HepG2 (cell line): Measurements from ENCODE around the gene NAT10. TPM values are rescaled to one million over a fixed set of nuclear protein-coding genes. Genes with fewer than 3 reads are reported as not detected.

Experiments used
- CHD2 ChIP-seq: IDR thresholded peaks from 2 replicates; pipeline ENCODE4 v1.6.1; 2011; ENCODE audit warnings: low read depth, low read length, improper control_type of control experiment
- CREB1 ChIP-seq, 2 experiments: fragments of 450-650 bp in 1 of 2; IDR thresholded peaks; 2 replicates each; pipeline ENCODE4 v1.6.1; 2016 to 2017; ENCODE audit warnings: control low read depth in 1 of 2, mild to moderate bottlenecking in 1 of 2, missing compliant biosample characterization in 1 of 2, missing genetic modification characterization in 1 of 2
- HNRNPK ChIP-seq: fragments of 200-400 bp; formaldehyde crosslinking; IDR thresholded peaks from 2 replicates; pipeline ENCODE4 v1.6.1; 2018; ENCODE audit warnings: low read length, low read depth, moderate library complexity, mild to moderate bottlenecking; ENCODE audit not compliant: poor library complexity, severe bottlenecking
- KDM4B ChIP-seq: sonication (generic); formaldehyde crosslinking; IDR thresholded peaks from 2 replicates; pipeline ENCODE4 v1.4.0; 2020; ENCODE audit warnings: missing genetic modification reagents
- PAX8 ChIP-seq: sonication (generic); formaldehyde crosslinking; IDR thresholded peaks from 2 replicates; pipeline ENCODE4 v1.8.0; 2022; ENCODE audit warnings: mild to moderate bottlenecking, missing genetic modification reagents, borderline replicate concordance
- PBX3 ChIP-seq: sonication (generic); formaldehyde crosslinking; IDR thresholded peaks from 2 replicates; pipeline ENCODE4 v1.8.1; 2023; ENCODE audit warnings: missing genetic modification reagents, inconsistent platforms, borderline replicate concordance
- RFX3 ChIP-seq: IDR thresholded peaks from 2 replicates; pipeline ENCODE4 v1.6.1; 2016; ENCODE audit warnings: missing biosample characterization, missing genetic modification reagents
- RORA ChIP-seq: sonication (generic); formaldehyde crosslinking; IDR thresholded peaks from 2 replicates; pipeline ENCODE4 v1.5.0; 2020; ENCODE audit warnings: mild to moderate bottlenecking, missing genetic modification reagents, moderate library complexity
- SALL2 ChIP-seq: sonication (generic); formaldehyde crosslinking; IDR thresholded peaks from 2 replicates; pipeline ENCODE4 v1.8.1; 2023; ENCODE audit warnings: mild to moderate bottlenecking, missing genetic modification reagents, inconsistent platforms
- ZBTB39 ChIP-seq: sonication (generic); formaldehyde crosslinking; IDR thresholded peaks from 2 replicates; pipeline ENCODE4 v1.5.0; 2020; ENCODE audit warnings: missing genetic modification reagents
- ZNF407 ChIP-seq: sonication (generic); formaldehyde crosslinking; IDR thresholded peaks from one replicate; pipeline ENCODE4 v1.5.1; 2020; ENCODE audit warnings: mild to moderate bottlenecking, missing genetic modification reagents; ENCODE audit errors: not compliant biosample characterization
- ZNF720 ChIP-seq: sonication (generic); formaldehyde crosslinking; IDR thresholded peaks from 2 replicates; pipeline ENCODE4 v1.4.0; 2020; ENCODE audit warnings: missing genetic modification reagents
- ZNF772 ChIP-seq: sonication (generic); formaldehyde crosslinking; IDR thresholded peaks from 2 replicates; pipeline ENCODE4 v1.5.0; 2020; ENCODE audit warnings: mild to moderate bottlenecking, missing genetic modification reagents
- ZNF800 ChIP-seq: sonication (generic); formaldehyde crosslinking; IDR thresholded peaks from 2 replicates; pipeline ENCODE4 v1.4.0; 2020; ENCODE audit warnings: missing genetic modification reagents
- polyA plus RNA-seq, 8 experiments: library from polyadenylated mRNA; depleted of rRNA in 3 of 8; stranded (reverse) in 7 of 8; unstranded in 1 of 8; fragments of >200 nt; fragmentation: Illumina TruSeq in 4 of 8; extraction: Trizol in 4 of 8; gene quantifications; 2 replicates each; pipeline versions ENCODE4 v1.2.1 to v1.2.3, GENCODE V29; 2011 to 2016; ENCODE audit warnings: low read depth in 4 of 8, missing spikeins in 1 of 8, mixed read lengths in 1 of 8; ENCODE audit not compliant: insufficient read depth in 1 of 8
- total RNA-seq, 5 experiments: library from RNA; depleted of rRNA; stranded (reverse); fragments of >200 nt; fragmentation: Illumina TruSeq; extraction: Trizol; gene quantifications; 2 replicates each; pipeline ENCODE4 v1.2.3, GENCODE V29; 2016; ENCODE audit warnings: low read depth in 1 of 5

Gene NAT10
- total and polyA plus RNA-seq, 2 of the 13 experiments (the other 11 are each of a cell fraction or from before 2014, with no cell fraction given) = 33.9 to 51.9 TPM

GRCh38 chr11:34174412-34175041 is 69.1 kb downstream of the NAT10 start (continued):
- 0 out of 2 replicates have a peak, but pooled peaks have one; percentile 35 for TF ChIP-seq ZNF800 (CRISPR knock-in tag)
- TF ChIP-seq RFX3 (CRISPR knock-in tag) = no peak
- TF ChIP-seq CHD2 = peak; percentile 31; the same call in 1 of the 2 replicates
- TF ChIP-seq SALL2 = 0 out of 2 replicates have a peak, but pooled peaks have one; percentile 43
- TF ChIP-seq HNRNPK = no peak
- TF ChIP-seq CREB1 (IDR thresholded peaks at IDR 0.05) = no peak
- no peak for TF ChIP-seq CREB1 (CRISPR knock-in tag; IDR thresholded peaks at IDR 0.05)
- no peak for TF ChIP-seq ZBTB39 (CRISPR knock-in tag)
- no peak for TF ChIP-seq KDM4B (CRISPR knock-in tag)
- no peak for TF ChIP-seq PBX3
- no peak for TF ChIP-seq ZNF720
- TF ChIP-seq RORA (CRISPR knock-in tag) = no peak
- TF ChIP-seq ZNF407 (CRISPR knock-in tag) = no peak
- peak; percentile 37; the same call in 1 of the 2 replicates for TF ChIP-seq ZNF772 (CRISPR knock-in tag)
- no peak for TF ChIP-seq PAX8 (CRISPR knock-in tag)
